GM13976 (cell line): ENCODE results near the gene WNT3A.

Experiments used
- DNase-seq: peaks from one replicate; pipeline ENCODE4 v3.0.0; 2012; ENCODE audit warnings: low spot score
- CTCF ChIP-seq: IDR thresholded peaks from 2 replicates; pipeline ENCODE4 v1.5.1; 2012; ENCODE audit warnings: borderline replicate concordance, mild to moderate bottlenecking; ENCODE audit not compliant: insufficient read depth; ENCODE audit errors: extremely low read depth, missing control alignments, control extremely low read depth
- in situ Hi-C: fragments of 300-500 bp; cut with MboI; formaldehyde crosslinking; loops from one replicate; pipeline ENCODE4 v1.12.0; 2022; ENCODE audit warnings: low sequenced_read_pairs, mixed read lengths, inconsistent platforms; ENCODE audit not compliant: unreplicated experiment

Gene WNT3A

GRCh38 chr1:228108055-228108690, 101.4 kb downstream of the WNT3A start:
- TF ChIP-seq CTCF, result no peak
- in situ Hi-C loops, result no loop called here
- DNase-seq, result no peak

- TF ChIP-seq CTCF, result no peak
- no peak for DNase-seq
- in situ Hi-C loops, result no loop called here
These were observed 101.9 kb downstream of the WNT3A start for GRCh38 chr1:228108742-228109072.

GRCh38 chr1:228109073-228109961, 102.5 kb downstream of the WNT3A start, which contains the start of gene MRPL55:
Gene MRPL55 (minus strand): TSS chr1:228109299. CDS start chr1:228108260, 1,039 bp downstream.
- peak; percentile 98 for DNase-seq
- in situ Hi-C loops, result no loop called here
- TF ChIP-seq CTCF, result no peak

GRCh38 chr1:228109962-228110488, 103.2 kb downstream of the WNT3A start:
- DNase-seq, result peak; percentile 20
- no peak for TF ChIP-seq CTCF
- in situ Hi-C loops, result no loop called here

GRCh38 chr1:228110556-228110955, 103.8 kb downstream of the WNT3A start:
- in situ Hi-C loops, result no loop called here
- no peak for DNase-seq
- TF ChIP-seq CTCF, result no peak
